HepG2 (cell line): ENCODE measurements around the gene DHRS1.

Experiments used
- CTCF ChIP-seq: sonication (generic); formaldehyde crosslinking; IDR thresholded peaks from 2 replicates; pipeline ENCODE4 v1.5.0; 2020; ENCODE audit warnings: mild to moderate bottlenecking, missing genetic modification reagents, moderate library complexity
- GABPA ChIP-seq, 2 experiments: IDR thresholded peaks; 2 replicates each; pipeline ENCODE4 v1.6.1; 2011 to 2016; ENCODE audit warnings: low read depth in 2 of 2, low read length in 1 of 2, missing biosample characterization in 1 of 2, missing genetic modification characterization in 1 of 2
- GLI4 ChIP-seq: sonication (generic); formaldehyde crosslinking; IDR thresholded peaks from 2 replicates; pipeline ENCODE4 v1.5.1; 2020; ENCODE audit warnings: missing genetic modification reagents, mild to moderate bottlenecking, moderate library complexity, borderline replicate concordance
- ZBTB1 ChIP-seq: sonication (generic); formaldehyde crosslinking; IDR thresholded peaks from 2 replicates; pipeline ENCODE4 v1.4.0; 2020; ENCODE audit warnings: missing genetic modification reagents, borderline replicate concordance
- ZKSCAN1 ChIP-seq: fragments of 150-350 bp; IDR thresholded peaks from 2 replicates; pipeline ENCODE4 v1.6.1; 2014; ENCODE audit warnings: low read length
- ZNF3 ChIP-seq: IDR thresholded peaks from 2 replicates; pipeline ENCODE4 v1.7.0; 2017; ENCODE audit warnings: inconsistent platforms
- ZNF766 ChIP-seq: sonication (generic); formaldehyde crosslinking; IDR thresholded peaks from 2 replicates; pipeline ENCODE4 v1.5.0; 2020; ENCODE audit warnings: missing genetic modification reagents, borderline replicate concordance

DNA sequence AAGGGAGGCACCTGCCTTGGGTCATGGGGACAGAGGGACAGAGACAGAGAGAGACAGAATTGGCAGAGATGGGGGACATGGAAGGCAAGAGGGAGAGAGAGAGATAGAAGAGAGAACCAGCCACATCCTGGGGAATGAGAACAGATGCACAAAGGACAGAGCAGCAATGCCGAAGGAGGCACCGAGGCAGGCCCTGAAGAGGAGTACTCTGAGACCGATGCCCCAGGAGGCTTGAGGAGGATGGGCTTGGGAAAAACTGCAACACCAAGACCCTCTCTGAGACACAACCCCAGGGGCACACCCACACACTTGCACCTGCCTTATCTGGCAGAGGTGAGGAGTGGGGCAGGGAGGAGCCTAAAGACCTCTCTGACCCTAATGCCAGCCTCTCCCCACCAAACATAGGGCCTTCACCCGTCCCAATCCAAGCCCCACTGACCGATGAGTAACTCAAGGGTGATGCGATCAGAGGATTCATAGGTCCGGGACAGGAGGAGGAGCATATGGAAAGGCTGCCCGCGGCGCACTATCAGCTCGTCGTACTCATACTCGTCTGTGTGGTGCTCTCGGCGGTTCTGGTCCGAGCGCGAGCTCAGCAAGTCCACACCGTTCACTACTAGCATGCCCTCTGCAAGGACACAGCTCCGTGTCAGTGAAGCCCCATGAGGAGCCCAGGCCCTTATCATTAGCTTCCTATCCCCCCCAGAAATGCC, 38.2 kb downstream of the DHRS1 start:
- TF ChIP-seq GABPA (IDR thresholded peaks at IDR 0.05; ENCODE audit: low read depth, low read length): no peak
- no peak for TF ChIP-seq GABPA (CRISPR knock-in tag; IDR thresholded peaks at IDR 0.05; ENCODE audit: low read depth)
- no peak for TF ChIP-seq GLI4 (CRISPR knock-in tag)
- no peak for TF ChIP-seq ZNF3 (CRISPR knock-in tag)
- no peak for TF ChIP-seq ZKSCAN1
- TF ChIP-seq CTCF (CRISPR knock-in tag): no peak
- no peak for TF ChIP-seq ZNF766 (CRISPR knock-in tag)
- TF ChIP-seq ZBTB1 (CRISPR knock-in tag): no peak
